A549 treated with dexamethasone at 1 μM for 4 hours (cell line): ENCODE results near the gene DNAJC19. TPM values are rescaled to one million over a fixed set of nuclear protein-coding genes. Genes with fewer than 3 reads are reported as not detected.

ENCODE experiments used
- total RNA-seq: library from RNA; stranded (reverse); fragments of 200-300 nt; extraction: Qiagen RNA extraction; gene quantifications from 5 replicates; pipeline ENCODE4 v1.2.3, GENCODE V29; 2022

The DNAJC19 gene
- 21.1 to 23.3 TPM (median 22.5 TPM) in 5 replicates for total RNA-seq

GRCh38 chr3:180989291-180990163 is at the start of gene DNAJC19:
Gene DNAJC19 (minus strand): TSS chr3:180989736. CDS start chr3:180989602, 134 bp downstream.

Other genes starting within 250 kb of the DNAJC19 start
- 65.4 to 86.5 TPM (median 81.8 TPM) in 5 replicates for gene FXR1, start 77.1 kb downstream of the DNAJC19 start, total RNA-seq